A549 (cell line): ENCODE data around the gene GNB1. TPM values are rescaled to one million over a fixed set of nuclear protein-coding genes. Genes with fewer than 3 reads are reported as not detected.

Experiments used
- ATAC-seq, 2 experiments: fragments of 200-7000 bp in 1 of 2; fragments of >200 bp in 1 of 2; cut with Nextera tagmentation in 1 of 2; cut with Tn5 transposase in 1 of 2; 3 replicates each; pipeline versions ENCODE4 v1.8.0 to v1.9.1; 2018 to 2020; ENCODE audit warnings: mild to moderate bottlenecking in 1 of 2, moderate library complexity in 1 of 2
- CTCF ChIA-PET: fragments of 300-600 bp; sonication (Branson Sonifier 250); formaldehyde crosslinking; extraction: SDS; loops from one replicate; lab custom pipeline; 2021; ENCODE audit warnings: antibody characterized with exemption, inconsistent platforms; lab: Yijun Ruan, JAX
- POLR2A ChIA-PET: fragments of 350-600 bp; formaldehyde crosslinking; extraction: SDS; loops from one replicate; lab custom pipeline; 2021; ENCODE audit warnings: antibody characterized with exemption, inconsistent platforms; lab: Yijun Ruan, JAX
- DNase-seq, 2 experiments: peaks; one replicate each; pipeline versions ENCODE4 v3.0.0 to v3.0.0-alpha.2; 2011 to 2016; ENCODE audit warnings: low read depth in 1 of 2, low spot score in 1 of 2
- FAIRE-seq: peaks from 2 replicates; lab custom pipeline; 2011; peaks lifted over from hg19 to GRCh38; lab: Jason Lieb, UNC
- H3K27ac ChIP-seq, 2 experiments: fragments of >200 bp; sonication (Bioruptor Twin); formaldehyde crosslinking; 3 replicates each; pipeline ENCODE4 v1.5.1; 2016 to 2017
- H3K4me1 ChIP-seq: fragments of >200 bp; sonication (Bioruptor Twin); formaldehyde crosslinking; 3 replicates; pipeline ENCODE4 v1.6.1; 2016
- H3K4me2 ChIP-seq: fragments of >200 bp; sonication (Bioruptor Twin); formaldehyde crosslinking; 3 replicates; pipeline ENCODE4 v1.6.1; 2016
- H3K4me3 ChIP-seq: fragments of >200 bp; sonication (Bioruptor Twin); formaldehyde crosslinking; 3 replicates; pipeline ENCODE4 v1.5.1; 2016
- H3K9me3 ChIP-seq: fragments of >200 bp; sonication (Bioruptor Twin); formaldehyde crosslinking; 3 replicates; pipeline ENCODE4 v1.6.1; 2016
- BHLHE40 ChIP-seq: IDR thresholded peaks from 2 replicates; pipeline ENCODE4 v1.6.1; 2012; ENCODE audit warnings: low read depth, low read length, inconsistent platforms
- CBX2 ChIP-seq: fragments of 200-600 bp; sonication (generic); IDR thresholded peaks from 2 replicates; pipeline ENCODE4 v1.6.1; 2016; ENCODE audit warnings: low read depth, mild to moderate bottlenecking, borderline replicate concordance
- CTCF ChIP-seq: fragments of >200 bp; sonication (Bioruptor Twin); formaldehyde crosslinking; IDR thresholded peaks from 3 replicates; pipeline ENCODE4 v1.5.1; 2016
- EHMT2 ChIP-seq: fragments of 200-600 bp; sonication (generic); IDR thresholded peaks from 2 replicates; pipeline ENCODE4 v1.6.1; 2016; ENCODE audit warnings: antibody characterized with exemption, low read depth, mild to moderate bottlenecking, moderate library complexity
- EP300 ChIP-seq, 2 experiments: fragments of >200 bp; sonication (Bioruptor Twin); formaldehyde crosslinking; IDR thresholded peaks; 2 replicates in 1 of 2; 3 replicates in 1 of 2; pipeline ENCODE4 v1.6.1; 2016 to 2017
- ESRRA ChIP-seq: fragments of 150-350 bp; IDR thresholded peaks from 2 replicates; pipeline ENCODE4 v1.6.1; 2014; ENCODE audit warnings: mild to moderate bottlenecking, low read length, borderline replicate concordance
- FOSB ChIP-seq: fragments of 250-450 bp; sonication (Bioruptor Pico); IDR thresholded peaks from 2 replicates; pipeline ENCODE4 v1.5.0; 2020; ENCODE audit warnings: mild to moderate bottlenecking, moderate library complexity
- HDAC2 ChIP-seq: fragments of 200-600 bp; sonication (generic); IDR thresholded peaks from 2 replicates; pipeline ENCODE4 v1.6.1; 2016
- HES2 ChIP-seq: fragments of >200 bp; sonication (Bioruptor Twin); formaldehyde crosslinking; IDR thresholded peaks from 2 replicates; pipeline ENCODE4 v1.6.1; 2016
- HMGXB4 ChIP-seq: fragments of 250-450 bp; sonication (Bioruptor Pico); IDR thresholded peaks from 2 replicates; pipeline ENCODE4 v1.5.0; 2021; ENCODE audit warnings: mild to moderate bottlenecking, moderate library complexity, borderline replicate concordance
- JUNB ChIP-seq: fragments of >200 bp; sonication (Bioruptor Twin); formaldehyde crosslinking; IDR thresholded peaks from 2 replicates; pipeline ENCODE4 v1.6.1; 2016
- KDM1A ChIP-seq: fragments of 200-600 bp; sonication (generic); IDR thresholded peaks from 2 replicates; pipeline ENCODE4 v1.6.1; 2016; ENCODE audit warnings: low read depth, mild to moderate bottlenecking
- MAFK ChIP-seq: fragments of 450-650 bp; IDR thresholded peaks from 2 replicates; pipeline ENCODE4 v1.6.1; 2014; ENCODE audit not compliant: partially characterized antibody
- MYC ChIP-seq: IDR thresholded peaks from 2 replicates; pipeline ENCODE4 v1.6.1; 2012; ENCODE audit warnings: mild to moderate bottlenecking, inconsistent platforms, low read length, improper control_type of control experiment, borderline replicate concordance
- NFE2L2 ChIP-seq: fragments of 150-350 bp; conservative IDR thresholded peaks from 2 replicates; pipeline ENCODE4 v1.6.1; 2014; ENCODE audit warnings: low read length
- NPAS2 ChIP-seq: fragments of 250-450 bp; sonication (Bioruptor Pico); IDR thresholded peaks from 2 replicates; pipeline ENCODE4 v1.8.0; 2022; ENCODE audit warnings: mild to moderate bottlenecking, moderate library complexity, borderline replicate concordance
- POLR2A ChIP-seq: IDR thresholded peaks from 2 replicates; pipeline ENCODE4 v1.6.1; 2012; ENCODE audit warnings: mild to moderate bottlenecking, low read length
- POLR2AphosphoS2 ChIP-seq: conservative IDR thresholded peaks from 2 replicates; pipeline ENCODE4 v1.6.1; 2012; ENCODE audit warnings: low read length, improper control_type of control experiment, inconsistent platforms
- RCOR1 ChIP-seq: fragments of 150-350 bp; IDR thresholded peaks from 2 replicates; pipeline ENCODE4 v1.6.1; 2014; ENCODE audit warnings: antibody characterized with exemption, low read length, low read depth
- TFCP2L1 ChIP-seq: fragments of 250-450 bp; sonication (Bioruptor Pico); IDR thresholded peaks from 2 replicates; pipeline ENCODE4 v1.5.0; 2021; ENCODE audit warnings: mild to moderate bottlenecking
- ZC3H11A ChIP-seq: fragments of 450-650 bp; IDR thresholded peaks from 2 replicates; pipeline ENCODE4 v1.6.1; 2014; ENCODE audit warnings: antibody characterized with exemption, mild to moderate bottlenecking
- ZNF302 ChIP-seq: fragments of 250-450 bp; sonication (Bioruptor Pico); IDR thresholded peaks from 2 replicates; pipeline ENCODE4 v1.9.0; 2021; ENCODE audit warnings: inconsistent platforms, mild to moderate bottlenecking, moderate library complexity
- WGBS: methylation state at CpG from one replicate; pipeline ENCODE4 v1.1.6; 2017; ENCODE audit errors: missing lambda C conversion rate; 5-methylcytosine and 5-hydroxymethylcytosine counted together
- polyA plus RNA-seq, 4 experiments: library from polyadenylated mRNA; depleted of rRNA in 3 of 4; stranded (reverse); fragments of >200 nt; fragmentation: RNase III in 1 of 4; extraction: RNeasy Plus Mini Kit Qiagen cat#74134 plus additional on column Dnase treatment in 1 of 4; gene quantifications; 2 replicates in 3 of 4; 3 replicates in 1 of 4; pipeline ENCODE4 v1.2.3, GENCODE V29; 2011 to 2017

Gene GNB1
- polyA plus RNA-seq, 2 of the 4 experiments (the other 2 are of a cell fraction) = 159 to 270 TPM

GRCh38 chr1:1788136-1788535, 102.8 kb downstream of the GNB1 start:
- Histone ChIP-seq H3K27ac (no peak overlapping the region), H3K4me2 (no peak overlapping the region), H3K4me1 (peaks cover 5% of the 10 kb centered on the region), H3K4me3 (no peak overlapping the region), H3K9me3 (no peaks in the 10 kb centered on the region)
- DNase-seq (no peak), ATAC-seq (no peak), FAIRE-seq (no peak)
- POLR2A ChIA-PET = no interaction called here
- CTCF ChIA-PET = interaction anchor here (1.0 to 3.0 kb wide), 5 partner anchors 8 to 119 kb away, joined by 3 to 22 read pairs (median 4); no protein-coding TSS in a partner anchor
- 91% methylated on average over 6 of the region's 7 CpGs for WGBS
- TF ChIP-seq ESRRA = no peak
- no peak for TF ChIP-seq KDM1A
- no peak for TF ChIP-seq MAFK
- no peak for TF ChIP-seq EP300 (IDR thresholded peaks at IDR 0.05)
- no peak for TF ChIP-seq ZC3H11A
- TF ChIP-seq TFCP2L1 = no peak
- TF ChIP-seq FOSB (CRISPR knock-in tag) = no peak
- TF ChIP-seq JUNB = no peak
- TF ChIP-seq POLR2A = no peak
- TF ChIP-seq NPAS2 (CRISPR knock-in tag) = no peak
- TF ChIP-seq MYC = no peak
- TF ChIP-seq EHMT2 = no peak
- no peak for TF ChIP-seq ZNF302 (CRISPR knock-in tag)
- TF ChIP-seq CTCF = no peak
- TF ChIP-seq POLR2AphosphoS2 = no peak

- ChIA-PET CTCF (interaction anchor here (2.2 to 3.0 kb wide), 2 partner anchors 20 to 120 kb away, joined by 7 to 22 read pairs; no protein-coding TSS in a partner anchor), POLR2A (no interaction called here)
- Histone ChIP-seq H3K4me2 (no peak overlapping the region), H3K4me1 (peaks cover 16% of the 10 kb centered on the region), H3K9me3 (no peaks in the 10 kb centered on the region), H3K4me3 (no peak overlapping the region), H3K27ac (no peak overlapping the region)
- TF ChIP-seq HES2 (no peak), HDAC2 (no peak), RCOR1 (no peak), BHLHE40 (no peak), CBX2 (no peak)
- 95% methylated on average over 20 of the region's 20 CpGs for WGBS
- ATAC-seq (no peak), FAIRE-seq (no peak), DNase-seq (no peak)
Measured at GRCh38 chr1:1786836-1787605, 103.9 kb downstream of the GNB1 start.

GRCh38 chr1:1785666-1786065, 105.2 kb downstream of the GNB1 start:
- Histone ChIP-seq H3K27ac (no peak overlapping the region), H3K4me2 (no peak overlapping the region), H3K4me1 (peaks cover 19% of the 10 kb centered on the region), H3K4me3 (no peak overlapping the region), H3K9me3 (no peaks in the 10 kb centered on the region)
- no peak for FAIRE-seq
- POLR2A ChIA-PET = no interaction called here
- TF ChIP-seq NFE2L2 (no peak), HMGXB4 (CRISPR knock-in tag) (no peak)
- CTCF ChIA-PET = no interaction called here
- no peak for ATAC-seq
- WGBS = 90% methylated on average over 10 of the region's 10 CpGs
- DNase-seq = no peak
